Epithelial cell of proximal tubule (primary cell): ENCODE measurements around the gene SHROOM2. TPM values are rescaled to one million over a fixed set of nuclear protein-coding genes. Genes with fewer than 3 reads are reported as not detected.
A peak's percentile ranks its signal among the peaks of the same experiment; 100 is the strongest.
"Not testable (repeated sequence)": the region's sequence is repeated elsewhere in the genome, so short reads cannot be mapped to it uniquely, and the experiment has no call there.

Experiments
- DNase-seq: peaks from one replicate; pipeline ENCODE4 v3.0.0-alpha.2; 2011; ENCODE audit warnings: low read depth
- H3K4me3 ChIP-seq: 2 replicates; pipeline ENCODE4 v1.5.1; 2011; ENCODE audit warnings: low read depth, mild to moderate bottlenecking, low read length
- CTCF ChIP-seq: conservative IDR thresholded peaks from 2 replicates; pipeline ENCODE4 v1.5.1; 2012; ENCODE audit warnings: low read depth, mild to moderate bottlenecking, low read length
- total RNA-seq: library from RNA; depleted of rRNA; stranded (reverse); fragments of >200 nt; gene quantifications from 2 replicates; pipeline ENCODE4 v1.2.3, GENCODE V29; 2015

SHROOM2 gene
- total RNA-seq, 1 donor from 2014 or later = 8.9 TPM

DNA sequence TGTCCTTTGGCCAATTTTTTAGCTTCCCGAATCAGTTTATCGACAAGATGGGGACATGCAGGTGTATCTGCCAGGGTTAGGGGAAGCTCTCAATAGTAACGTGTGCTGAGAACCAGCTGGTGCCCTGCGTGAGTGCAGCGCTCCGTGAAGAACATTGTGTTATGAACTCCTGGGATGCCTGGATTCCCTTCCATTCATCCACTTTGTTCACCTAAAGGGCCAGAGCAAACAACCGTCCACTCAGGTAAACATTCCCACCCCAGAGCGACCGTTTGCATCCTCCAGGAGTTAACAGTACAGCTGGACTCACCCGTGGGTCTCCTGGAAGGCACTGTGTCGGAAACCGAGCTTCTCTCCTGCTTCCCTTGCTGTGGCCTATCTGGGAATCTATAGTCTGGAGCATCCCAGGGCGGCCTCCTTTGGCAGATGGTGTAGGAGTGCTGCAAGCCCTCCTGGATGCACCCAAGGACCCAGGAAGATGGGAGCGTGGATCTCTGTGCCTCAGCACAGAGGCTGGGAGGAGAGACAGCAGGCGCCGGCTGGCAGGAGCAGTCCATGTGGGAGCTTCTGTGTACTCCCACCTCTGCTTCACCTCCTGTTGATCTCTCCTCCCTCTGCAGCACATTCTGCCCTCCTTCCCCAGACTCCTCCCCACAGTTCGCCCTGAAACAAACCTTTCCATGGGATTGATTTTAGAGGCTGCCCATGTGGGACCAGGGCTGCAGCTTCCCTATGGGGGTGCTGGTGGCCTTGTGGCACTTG is 62.7 kb downstream of the SHROOM2 start:
- TF ChIP-seq CTCF = no peak
- no peak for DNase-seq
- H3K4me3 ChIP-seq = peak overlapping the region; percentile 31

- no peak overlapping the region for H3K4me3 ChIP-seq
- TF ChIP-seq CTCF = no peak
- DNase-seq = peak; percentile 85
Measured at GRCh38 chrX:9851890-9852289, 65.7 kb downstream of the SHROOM2 start.

GRCh38 chrX:9853307-9853706 is 67.1 kb downstream of the SHROOM2 start:
- H3K4me3 ChIP-seq = no peak overlapping the region

DNA sequence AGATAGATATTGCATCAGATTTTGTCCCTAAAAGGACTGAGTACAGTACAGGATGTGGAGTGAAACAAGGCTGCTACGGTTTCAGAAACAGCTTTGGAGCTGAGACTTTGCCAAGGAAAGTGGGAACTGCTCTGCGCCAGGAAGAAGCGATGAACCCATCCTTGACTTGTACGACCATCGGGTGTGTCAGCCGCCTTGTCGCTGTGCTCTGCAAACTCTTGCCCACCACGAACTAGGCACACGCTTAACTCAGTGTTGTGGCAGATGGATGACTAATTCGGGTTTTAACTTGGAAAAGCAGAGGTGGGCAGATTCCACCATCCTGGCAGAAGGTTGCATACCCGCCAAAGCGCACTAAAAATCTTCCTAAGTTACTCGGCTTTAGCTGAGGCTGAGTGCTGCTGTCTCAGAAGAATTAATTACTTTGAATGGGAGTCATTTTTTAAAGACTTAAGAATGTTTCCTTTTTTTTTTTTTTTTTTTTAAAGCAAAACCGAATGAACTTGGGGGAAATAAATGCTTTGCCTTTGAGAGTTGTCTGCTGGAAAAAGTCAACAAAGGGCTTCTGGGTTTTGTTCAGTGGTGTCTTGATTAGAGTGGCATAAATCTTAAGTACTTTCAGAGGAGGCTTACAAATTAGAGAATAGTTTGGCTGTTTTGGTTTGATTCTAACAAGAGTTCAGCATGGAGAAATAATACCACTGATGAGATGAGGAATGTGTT is 69.5 kb downstream of the SHROOM2 start:
- no peak for TF ChIP-seq CTCF
- no peak for DNase-seq
- H3K4me3 ChIP-seq = no peak overlapping the region

More at GRCh38 chrX:9853307-9853706, 67.1 kb downstream of the SHROOM2 start:
- DNase-seq = no peak
- no peak for TF ChIP-seq CTCF

DNA sequence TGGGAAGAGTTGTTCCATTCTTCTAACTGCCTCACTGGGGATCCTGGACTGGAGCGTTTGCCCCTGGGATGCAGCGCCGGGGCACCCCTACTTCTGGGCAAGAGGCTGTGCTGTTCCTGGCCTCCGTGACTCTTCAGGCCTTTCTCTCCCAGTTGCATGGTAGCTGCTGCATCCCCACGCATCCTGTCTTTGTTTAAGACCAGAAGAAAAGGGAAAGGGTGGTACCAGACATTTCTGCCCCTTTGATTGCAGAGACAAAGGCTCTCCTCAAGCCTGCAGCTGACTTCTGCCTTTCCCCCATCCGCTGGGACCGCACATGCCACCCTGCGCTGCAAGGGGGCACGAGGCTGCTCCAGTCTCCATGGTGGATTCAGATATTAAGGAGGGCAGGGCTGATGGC is 70.4 kb downstream of the SHROOM2 start:
- DNase-seq = no peak
- H3K4me3 ChIP-seq = no peak overlapping the region
- TF ChIP-seq CTCF = no peak

- no peak for DNase-seq
- no peak overlapping the region for H3K4me3 ChIP-seq
- TF ChIP-seq CTCF = no peak
Measured at GRCh38 chrX:9857575-9858474, 71.6 kb downstream of the SHROOM2 start.

DNA sequence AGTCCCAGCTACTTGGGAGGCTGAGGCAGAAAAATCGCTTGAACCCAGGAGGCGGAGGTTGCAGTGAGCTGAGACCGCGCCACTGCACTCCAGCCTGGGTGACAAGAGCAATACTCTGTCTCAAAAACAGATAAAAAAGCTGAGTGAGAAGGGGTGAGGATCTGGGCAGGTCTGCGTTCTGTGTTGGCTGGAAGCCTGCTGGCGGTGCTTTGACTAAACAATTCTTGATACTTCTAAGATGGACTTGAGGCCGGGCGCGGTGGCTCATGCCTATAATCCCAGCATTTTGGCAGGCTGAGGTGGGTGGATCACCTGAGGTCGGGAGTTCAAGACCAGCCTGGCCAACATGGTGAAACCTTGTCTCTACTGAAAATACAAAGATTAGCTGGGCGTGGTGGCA is 72.5 kb downstream of the SHROOM2 start:
- H3K4me3 ChIP-seq, DNase-seq: not testable (repeated sequence)
